ENCODE data around the gene MRPL2. TPM values are rescaled to one million over a fixed set of nuclear protein-coding genes. Genes with fewer than 3 reads are reported as not detected.
"Not testable (repeated sequence)": the region's sequence is repeated elsewhere in the genome, so short reads cannot be mapped to it uniquely, and the experiment has no call there.

Gene MRPL2
- total RNA-seq, 2 donors from 2014 or later, result 13.5 to 15.2 TPM

- Histone ChIP-seq H3K27me3 (no peaks in the 10 kb centered on the region), H3K4me3 (no peak overlapping the region), H3K27ac (no peak overlapping the region), H3K9me3 (no peaks in the 10 kb centered on the region), H3K36me3 (replicated peaks in 1 of 2; ENCODE audit: insufficient read depth in 1 of 2, low read depth in 2 of 2) (no peaks in the 10 kb centered on the region), H3K4me1 (peaks cover 20% of the 10 kb centered on the region)
- intact Hi-C loops (cut with DNase I), result no loop called here
- WGBS, 2 donors, result 69 to 80% methylated on average over 8 of the region's 8 CpGs
- ATAC-seq, result no peak
- DNase-seq, result no peak
- TF ChIP-seq, protein P1, sequence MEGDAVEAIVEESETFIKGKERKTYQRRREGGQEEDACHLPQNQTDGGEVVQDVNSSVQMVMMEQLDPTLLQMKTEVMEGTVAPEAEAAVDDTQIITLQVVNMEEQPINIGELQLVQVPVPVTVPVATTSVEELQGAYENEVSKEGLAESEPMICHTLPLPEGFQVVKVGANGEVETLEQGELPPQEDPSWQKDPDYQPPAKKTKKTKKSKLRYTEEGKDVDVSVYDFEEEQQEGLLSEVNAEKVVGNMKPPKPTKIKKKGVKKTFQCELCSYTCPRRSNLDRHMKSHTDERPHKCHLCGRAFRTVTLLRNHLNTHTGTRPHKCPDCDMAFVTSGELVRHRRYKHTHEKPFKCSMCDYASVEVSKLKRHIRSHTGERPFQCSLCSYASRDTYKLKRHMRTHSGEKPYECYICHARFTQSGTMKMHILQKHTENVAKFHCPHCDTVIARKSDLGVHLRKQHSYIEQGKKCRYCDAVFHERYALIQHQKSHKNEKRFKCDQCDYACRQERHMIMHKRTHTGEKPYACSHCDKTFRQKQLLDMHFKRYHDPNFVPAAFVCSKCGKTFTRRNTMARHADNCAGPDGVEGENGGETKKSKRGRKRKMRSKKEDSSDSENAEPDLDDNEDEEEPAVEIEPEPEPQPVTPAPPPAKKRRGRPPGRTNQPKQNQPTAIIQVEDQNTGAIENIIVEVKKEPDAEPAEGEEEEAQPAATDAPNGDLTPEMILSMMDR (IDR thresholded peaks at IDR 0.05), result no peak
- no peak for TF ChIP-seq POLR2A (IDR thresholded peaks at IDR 0.05)
These were observed 26.9 kb upstream of the MRPL2 start for GRCh38 chr6:43086022-43086658.

GRCh38 chr6:43082806-43083655, 23.8 kb upstream of the MRPL2 start:
- Histone ChIP-seq H3K27me3 (no peaks in the 10 kb centered on the region), H3K36me3 (replicated peaks in 1 of 2; ENCODE audit: insufficient read depth in 1 of 2, low read depth in 2 of 2) (no peaks in the 10 kb centered on the region), H3K4me3 (no peak overlapping the region), H3K27ac (no peak overlapping the region), H3K4me1 (no peaks in the 10 kb centered on the region), H3K9me3 (no peaks in the 10 kb centered on the region)
- ATAC-seq (no peak), DNase-seq (no peak)
- WGBS, 2 donors, result 72 to 80% methylated on average over 10 to 13 of the region's 13 CpGs
- intact Hi-C loops (cut with DNase I), result no loop called here
- TF ChIP-seq POLR2A (IDR thresholded peaks at IDR 0.05), result no peak
- TF ChIP-seq, protein P1 (IDR thresholded peaks at IDR 0.05), result no peak

GRCh38 chr6:43081922-43082321, 22.7 kb upstream of the MRPL2 start:
- H3K27ac ChIP-seq; H3K4me3 ChIP-seq; intact Hi-C loops (cut with DNase I); H3K4me1 ChIP-seq; H3K9me3 ChIP-seq; DNase-seq; H3K27me3 ChIP-seq; ATAC-seq; H3K36me3 ChIP-seq (replicated peaks in 1 of 2; ENCODE audit: insufficient read depth in 1 of 2, low read depth in 2 of 2): not testable (repeated sequence)
- 85 to 87% methylated on average over 9 of the region's 9 CpGs for WGBS, 2 donors

DNA sequence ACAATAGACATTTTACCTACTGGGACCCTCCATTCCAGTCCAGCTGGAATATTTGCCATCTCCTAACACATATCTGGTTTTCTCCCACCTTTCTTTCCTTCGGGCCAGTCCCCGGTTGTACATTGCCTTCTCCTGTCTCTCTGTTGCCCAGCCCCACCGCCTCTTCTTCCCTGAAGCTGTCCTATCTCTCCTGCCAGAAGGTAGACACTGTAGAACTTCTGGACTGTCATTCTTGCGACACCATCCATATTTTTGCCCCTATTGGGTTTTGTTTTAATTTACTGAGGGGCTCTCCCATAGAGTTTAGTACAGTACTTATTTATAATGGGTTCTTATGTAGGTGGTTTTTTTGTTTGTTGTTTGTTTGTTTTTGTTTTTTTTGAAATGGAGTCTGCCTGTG, 21.8 kb upstream of the MRPL2 start:
- TF ChIP-seq POLR2A (IDR thresholded peaks at IDR 0.05), result no peak
- ATAC-seq, result no peak
- peaks cover 11% of the 10 kb centered on the region for H3K4me1 ChIP-seq
- H3K27me3 ChIP-seq, result no peaks in the 10 kb centered on the region
- DNase-seq, result no peak
- 84 to 86% methylated on average over 4 of the region's 4 CpGs for WGBS, 2 donors
- no peaks in the 10 kb centered on the region for H3K9me3 ChIP-seq
- H3K36me3 ChIP-seq (replicated peaks in 1 of 2; ENCODE audit: insufficient read depth in 1 of 2, low read depth in 2 of 2), result no peaks in the 10 kb centered on the region
- H3K4me3 ChIP-seq, result no peak overlapping the region
- H3K27ac ChIP-seq, result no peak overlapping the region
- intact Hi-C loops (cut with DNase I), result no loop called here

- intact Hi-C loops (cut with DNase I), result no loop called here
- DNase-seq (no peak), ATAC-seq (no peak)
- TF ChIP-seq POLR2A (IDR thresholded peaks at IDR 0.05), result no peak
- TF ChIP-seq, protein P1 (IDR thresholded peaks at IDR 0.05), result no peak
- Histone ChIP-seq H3K27ac (no peak overlapping the region), H3K27me3 (no peaks in the 10 kb centered on the region), H3K4me3 (no peak overlapping the region), H3K36me3 (replicated peaks in 1 of 2; ENCODE audit: insufficient read depth in 1 of 2, low read depth in 2 of 2) (no peaks in the 10 kb centered on the region), H3K4me1 (peaks cover 15% of the 10 kb centered on the region), H3K9me3 (no peaks in the 10 kb centered on the region)
- WGBS, 2 donors, result 87 to 93% methylated on average over 2 of the region's 2 CpGs
These were observed 19.5 kb upstream of the MRPL2 start for GRCh38 chr6:43078691-43079090.

Measured in body of pancreas (tissue), 4 donors.